H9 (cell line): Measurements from ENCODE around the gene ZNF385B. TPM values are rescaled to one million over a fixed set of nuclear protein-coding genes. Genes with fewer than 3 reads are reported as not detected.

Source experiments
- DNase-seq: peaks from one replicate; pipeline ENCODE4 v3.0.0-alpha.2; 2017
- H2AFZ ChIP-seq: one replicate; pipeline ENCODE4 v1.6.1; 2013; ENCODE audit warnings: mild to moderate bottlenecking, low read length, control low read depth, moderate library complexity
- H2AK5ac ChIP-seq: 2 replicates; pipeline ENCODE4 v1.6.1; 2013; ENCODE audit warnings: low read length, control low read depth, mixed read lengths; ENCODE audit not compliant: insufficient read length
- H2BK120ac ChIP-seq: one replicate; pipeline ENCODE4 v1.6.1; 2013; ENCODE audit warnings: low read depth, mild to moderate bottlenecking, low read length, control low read depth, inconsistent platforms; ENCODE audit not compliant: poor library complexity, severe bottlenecking
- H2BK12ac ChIP-seq: 2 replicates; pipeline ENCODE4 v1.6.1; 2013; ENCODE audit warnings: low read length, control low read depth, mixed read lengths, low read depth; ENCODE audit not compliant: insufficient read length
- H2BK15ac ChIP-seq: 2 replicates; pipeline ENCODE4 v1.6.1; 2013; ENCODE audit warnings: low read depth, low read length, control low read depth
- H2BK20ac ChIP-seq: one replicate; pipeline ENCODE4 v1.6.1; 2013; ENCODE audit warnings: low read depth, mild to moderate bottlenecking, low read length, control low read depth, inconsistent platforms; ENCODE audit not compliant: poor library complexity, severe bottlenecking
- H2BK5ac ChIP-seq: 2 replicates; pipeline ENCODE4 v1.6.1; 2013; ENCODE audit warnings: low read length, control low read depth, mixed read lengths; ENCODE audit not compliant: insufficient read length
- H3K14ac ChIP-seq: 2 replicates; pipeline ENCODE4 v1.6.1; 2013; ENCODE audit warnings: low read length, control low read depth; ENCODE audit not compliant: insufficient read depth
- H3K18ac ChIP-seq: 2 replicates; pipeline ENCODE4 v1.6.1; 2013; ENCODE audit warnings: low read depth, mild to moderate bottlenecking, mixed read lengths, low read length, control low read depth; ENCODE audit not compliant: insufficient read length
- H3K23ac ChIP-seq: 2 replicates; pipeline ENCODE4 v1.6.1; 2013; ENCODE audit warnings: low read length, control low read depth, mixed read lengths, low read depth; ENCODE audit not compliant: insufficient read length
- H3K23me2 ChIP-seq: 2 replicates; pipeline ENCODE4 v1.6.1; 2013; ENCODE audit warnings: low read depth, mild to moderate bottlenecking, mixed read lengths, low read length, control low read depth; ENCODE audit not compliant: insufficient read length, poor library complexity, severe bottlenecking
- H3K27ac ChIP-seq: 2 replicates; pipeline ENCODE4 v1.5.1; 2013; ENCODE audit warnings: low read length, control low read depth, mixed read lengths, low read depth; ENCODE audit not compliant: insufficient read length
- H3K27me3 ChIP-seq: 2 replicates; pipeline ENCODE4 v1.6.1; 2013; ENCODE audit warnings: low read length, control low read depth, inconsistent platforms; ENCODE audit not compliant: insufficient read depth
- H3K4ac ChIP-seq: 2 replicates; pipeline ENCODE4 v1.6.1; 2013; ENCODE audit warnings: low read depth, mild to moderate bottlenecking, control low read depth, inconsistent platforms, low read length, moderate library complexity
- H3K4me1 ChIP-seq: 2 replicates; pipeline ENCODE4 v1.6.1; 2013; ENCODE audit warnings: low read length, control low read depth, inconsistent platforms; ENCODE audit not compliant: insufficient read depth
- H3K4me2 ChIP-seq: 2 replicates; pipeline ENCODE4 v1.6.1; 2013; ENCODE audit warnings: low read length, control low read depth, mixed read lengths; ENCODE audit not compliant: insufficient read length, insufficient read depth
- H3K56ac ChIP-seq: 2 replicates; pipeline ENCODE4 v1.6.1; 2013; ENCODE audit warnings: low read depth, mild to moderate bottlenecking, mixed read lengths, low read length, control low read depth; ENCODE audit not compliant: insufficient read length
- H3K79me1 ChIP-seq: 2 replicates; pipeline ENCODE4 v1.6.1; 2013; ENCODE audit warnings: low read depth, mild to moderate bottlenecking, moderate library complexity, low read length, control low read depth, inconsistent platforms; ENCODE audit not compliant: insufficient read depth, poor library complexity, severe bottlenecking
- H3K79me2 ChIP-seq: 2 replicates; pipeline ENCODE4 v1.6.1; 2013; ENCODE audit warnings: low read length, control low read depth, inconsistent platforms; ENCODE audit not compliant: insufficient read depth
- H3K9ac ChIP-seq: 2 replicates; pipeline ENCODE4 v1.6.1; 2013; ENCODE audit warnings: low read length, control low read depth, mixed read lengths; ENCODE audit not compliant: insufficient read length; ENCODE audit errors: extremely low read depth
- H3K9me3 ChIP-seq: one replicate; pipeline ENCODE4 v1.6.1; 2013; ENCODE audit warnings: low read depth, low read length, inconsistent platforms; ENCODE audit not compliant: control insufficient read depth
- H3T11ph ChIP-seq: one replicate; pipeline ENCODE4 v1.6.1; 2013; ENCODE audit warnings: mild to moderate bottlenecking, low read length, control low read depth, inconsistent platforms
- H4K20me1 ChIP-seq: one replicate; pipeline ENCODE4 v1.6.1; 2013; ENCODE audit not compliant: control insufficient read depth, insufficient read length, insufficient read depth
- H4K5ac ChIP-seq: 2 replicates; pipeline ENCODE4 v1.6.1; 2013; ENCODE audit warnings: low read depth, mild to moderate bottlenecking, mixed read lengths, low read length, control low read depth; ENCODE audit not compliant: insufficient read length
- H4K8ac ChIP-seq: replicated peaks from 2 replicates; pipeline ENCODE4 v1.6.1; 2013; ENCODE audit warnings: low read length, control low read depth, mixed read lengths, low read depth; ENCODE audit not compliant: insufficient read length
- H4K91ac ChIP-seq: 2 replicates; pipeline ENCODE4 v1.6.1; 2013; ENCODE audit warnings: low read depth, mild to moderate bottlenecking, moderate library complexity, mixed read lengths, low read length, control low read depth; ENCODE audit not compliant: insufficient read length
- H3K27ac Mint-ChIP-seq, 3 experiments: 2 replicates in 2 of 3; 3 replicates in 1 of 3; pipeline ENCODE4 v1.8.0; 2020 to 2021; ENCODE audit warnings: mixed read lengths in 3 of 3, mild to moderate bottlenecking in 1 of 3, moderate library complexity in 1 of 3
- H3K27me3 Mint-ChIP-seq: 2 replicates; pipeline ENCODE4 v1.8.0; 2021; ENCODE audit warnings: low read depth, mild to moderate bottlenecking, moderate library complexity, mixed read lengths
- H3K36me3 Mint-ChIP-seq, 3 experiments: 2 replicates in 2 of 3; 3 replicates in 1 of 3; pipeline ENCODE4 v1.8.0; 2020 to 2021; ENCODE audit warnings: low read depth in 3 of 3, mixed read lengths in 3 of 3; ENCODE audit not compliant: insufficient read depth in 1 of 3
- H3K4me1 Mint-ChIP-seq, 2 experiments: 2 replicates each; pipeline ENCODE4 v1.8.0; 2020; ENCODE audit warnings: mixed read lengths in 2 of 2
- H3K4me3 Mint-ChIP-seq, 2 experiments: 2 replicates in 1 of 2; 3 replicates in 1 of 2; pipeline ENCODE4 v1.8.0; 2020 to 2021; ENCODE audit warnings: mild to moderate bottlenecking in 2 of 2, mixed read lengths in 2 of 2, moderate library complexity in 1 of 2
- H3K9me3 Mint-ChIP-seq, 2 experiments: 2 replicates in 1 of 2; 3 replicates in 1 of 2; pipeline ENCODE4 v1.8.0; 2020; ENCODE audit warnings: mild to moderate bottlenecking in 2 of 2, mixed read lengths in 2 of 2, moderate library complexity in 1 of 2
- CTCF ChIP-seq: fragments of 200-600 bp; sonication (generic); conservative IDR thresholded peaks from 3 replicates; pipeline ENCODE4 v1.8.0; 2021; ENCODE audit warnings: antibody characterized with exemption, mild to moderate bottlenecking
- WGBS: extraction: QIAGEN DNeasy Blood & Tissue Kit; methylation state at CpG from one replicate; pipeline ENCODE4 v1.1.7; 2013; ENCODE audit warnings: missing lambda C conversion rate, low lambda C conversion rate, mixed read lengths; ENCODE audit not compliant: insufficient read length; ENCODE audit errors: extremely low coverage; 5-methylcytosine and 5-hydroxymethylcytosine counted together
- total RNA-seq: library from RNA; stranded (reverse); gene quantifications from 2 replicates; pipeline ENCODE4 v1.2.1, GENCODE V29; 2021

Gene ZNF385B
- total RNA-seq, 1 experiment from 2014 or later = 2.1 TPM

DNA sequence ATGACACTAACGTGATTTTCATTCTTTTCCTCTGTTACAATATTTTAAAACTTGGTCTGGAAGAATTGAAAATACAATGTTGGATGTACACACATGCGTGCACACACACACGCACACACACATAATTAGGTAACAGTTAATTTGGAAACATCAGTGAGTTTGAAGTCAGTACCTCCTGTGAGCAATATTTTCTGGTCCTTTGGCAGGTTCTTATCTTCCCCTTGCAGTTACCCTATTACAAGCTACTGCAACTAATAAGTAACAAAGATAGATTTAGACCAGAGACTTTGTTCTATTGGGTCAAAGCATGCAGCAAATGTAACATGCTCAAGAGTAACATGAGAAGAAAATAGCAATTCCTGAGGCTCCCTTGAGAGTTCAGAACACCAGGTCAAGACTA is 73.3 kb downstream of the ZNF385B start:
- H3T11ph ChIP-seq = no peak overlapping the region
- H3K14ac ChIP-seq = no peak overlapping the region
- no peak overlapping the region for H3K56ac ChIP-seq
- Mint-ChIP-seq H3K9me3 (no peaks in the 10 kb centered on the region; a peak in 1 of 5 replicates), H3K4me3 (no peak overlapping the region), H3K27me3 (no peaks in the 10 kb centered on the region), H3K36me3 (no peaks in the 10 kb centered on the region), H3K27ac (no peak overlapping the region), H3K4me1 (peaks cover under 1 to 2% of the 10 kb centered on the region in 2 experiments; a peak in 3 of 4 replicates)
- H2AK5ac ChIP-seq = no peak overlapping the region
- H3K4ac ChIP-seq = no peak overlapping the region
- no peak overlapping the region for H4K5ac ChIP-seq
- H2BK12ac ChIP-seq = no peak overlapping the region
- TF ChIP-seq CTCF = no peak
- no peak for DNase-seq
- no CpG with 5 or more reads among the region's 3 CpGs for WGBS
- H4K91ac ChIP-seq = no peak overlapping the region
- no peak overlapping the region for H3K18ac ChIP-seq
- H3K79me2 ChIP-seq = no peaks in the 10 kb centered on the region
- H3K23ac ChIP-seq = no peak overlapping the region
- no peak overlapping the region for H2BK20ac ChIP-seq
- H4K8ac ChIP-seq = no peak overlapping the region
- no peak overlapping the region for H2BK5ac ChIP-seq
- no peak overlapping the region for H3K4me2 ChIP-seq
- no peak overlapping the region for H3K27ac ChIP-seq
- no peaks in the 10 kb centered on the region for H3K27me3 ChIP-seq
- no peaks in the 10 kb centered on the region for H3K79me1 ChIP-seq
- no peaks in the 10 kb centered on the region for H4K20me1 ChIP-seq
- H2AFZ ChIP-seq = no peak overlapping the region
- H2BK120ac ChIP-seq = no peak overlapping the region
- no peak overlapping the region for H2BK15ac ChIP-seq
- no peaks in the 10 kb centered on the region for H3K23me2 ChIP-seq
- H3K4me1 ChIP-seq = no peaks in the 10 kb centered on the region
- H3K9ac ChIP-seq = no peak overlapping the region
- H3K9me3 ChIP-seq = no peaks in the 10 kb centered on the region
